Measurements from ENCODE around the gene FAT1.

Gene FAT1

GRCh38 chr4:186724058-186724863, 605 bp upstream of the FAT1 start:
- TF ChIP-seq CTCF (conservative IDR thresholded peaks at IDR 0.05; ENCODE audit: low read depth, low read length) = no peak
- DNase-seq (ENCODE audit: low read depth) = peak; percentile 63
- H3K4me3 ChIP-seq (ENCODE audit: low read depth, low read length) = peak overlapping the region; percentile 65

GRCh38 chr4:186722796-186723291, 812 bp downstream of the FAT1 start:
- TF ChIP-seq CTCF (conservative IDR thresholded peaks at IDR 0.05; ENCODE audit: low read depth, low read length) = peak; percentile 3
- H3K4me3 ChIP-seq (ENCODE audit: low read depth, low read length) = peak overlapping the region; percentile 65
- peak; percentile 56 for DNase-seq (ENCODE audit: low read depth)

- TF ChIP-seq CTCF (conservative IDR thresholded peaks at IDR 0.05; ENCODE audit: low read depth, low read length) = peak; percentile 64
- DNase-seq (ENCODE audit: low read depth) = peak; percentile 75
- no peak overlapping the region for H3K4me3 ChIP-seq (ENCODE audit: low read depth, low read length)
Observed at GRCh38 chr4:186719925-186720694, 3.5 kb downstream of the FAT1 start.

GRCh38 chr4:186717556-186717955, 6.1 kb downstream of the FAT1 start:
- no peak overlapping the region for H3K4me3 ChIP-seq (ENCODE audit: low read depth, low read length)
- TF ChIP-seq CTCF (conservative IDR thresholded peaks at IDR 0.05; ENCODE audit: low read depth, low read length) = no peak
- no peak for DNase-seq (ENCODE audit: low read depth)

- no peak for DNase-seq (ENCODE audit: low read depth)
- no peak for TF ChIP-seq CTCF (conservative IDR thresholded peaks at IDR 0.05; ENCODE audit: low read depth, low read length)
- no peak overlapping the region for H3K4me3 ChIP-seq (ENCODE audit: low read depth, low read length)
Observed at GRCh38 chr4:186715077-186715476, 8.6 kb downstream of the FAT1 start.

GRCh38 chr4:186714006-186714675, 9.5 kb downstream of the FAT1 start:
- H3K4me3 ChIP-seq (ENCODE audit: low read depth, low read length) = no peak overlapping the region
- DNase-seq (ENCODE audit: low read depth) = no peak
- no peak for TF ChIP-seq CTCF (conservative IDR thresholded peaks at IDR 0.05; ENCODE audit: low read depth, low read length)

Measured in choroid plexus epithelial cell (primary cell).